Breast epithelium (tissue), 4 donors: ENCODE measurements around the gene CAMK2B. TPM values are rescaled to one million over a fixed set of nuclear protein-coding genes. Genes with fewer than 3 reads are reported as not detected.

Experiments
- DNase-seq, 2 donors: peaks; one replicate each; pipeline ENCODE4 v3.0.0-alpha.2; 2019; ENCODE audit warnings: low spot score in 2 of 2
- H3K27ac ChIP-seq, 2 donors: fragments of 200-600 bp; sonication (generic) in 1 of 2; one replicate each; pipeline ENCODE4 v1.5.1; 2016 to 2019; ENCODE audit warnings: mild to moderate bottlenecking in 1 of 2
- H3K27me3 ChIP-seq, 2 donors: fragments of 200-600 bp; sonication (generic) in 1 of 2; one replicate each; pipeline versions ENCODE4 v1.5.1 to v1.6.0; 2017 to 2019; ENCODE audit warnings: control low read depth in 1 of 2, mild to moderate bottlenecking in 1 of 2
- H3K36me3 ChIP-seq: fragments of 200-600 bp; one replicate; pipeline ENCODE4 v1.5.1; 2019
- H3K4me1 ChIP-seq, 2 donors: fragments of 200-600 bp; sonication (generic); one replicate each; pipeline ENCODE4 v1.5.1; 2016 to 2019; ENCODE audit warnings: control low read depth in 1 of 2
- H3K4me3 ChIP-seq, 3 donors: fragments of 200-600 bp; sonication (generic); 1 replicate in 2 of 3; 2 replicates in 1 of 3; pipeline ENCODE4 v1.5.1; 2016 to 2019; ENCODE audit warnings: mild to moderate bottlenecking in 3 of 3, moderate library complexity in 2 of 3
- H3K9me3 ChIP-seq, 2 donors: fragments of 200-600 bp; sonication (generic) in 1 of 2; one replicate each; pipeline ENCODE4 v1.5.1; 2016 to 2019; ENCODE audit warnings: control low read depth in 1 of 2
- POLR2A ChIP-seq: fragments of 450-650 bp; IDR thresholded peaks from one replicate; pipeline ENCODE4 v1.6.1; 2016; ENCODE audit warnings: antibody characterized with exemption, mild to moderate bottlenecking, moderate library complexity
- POLR2AphosphoS5 ChIP-seq, 3 donors: sonication (generic); formaldehyde crosslinking; IDR thresholded peaks; one replicate each; pipeline ENCODE4 v1.6.1; 2017; ENCODE audit warnings: antibody characterized with exemption in 3 of 3
- intact Hi-C: fragments of 100-400 bp; cut with DNase I; formaldehyde crosslinking; loops from one replicate; pipeline ENCODE4 v1.15.1; 2023; ENCODE audit warnings: low total_unique reads
- total RNA-seq, 3 donors: library from RNA; depleted of rRNA; stranded (reverse); fragments of >200 nt; gene quantifications; one replicate each; pipeline ENCODE4 v1.1.0, GENCODE V29; 2016
- TF ChIP-seq, protein P1 (sequence below), 3 donors: fragments of 450-650 bp; IDR thresholded peaks; one replicate each; pipeline ENCODE4 v1.5.1; 2016 to 2017; ENCODE audit warnings: antibody characterized with exemption in 3 of 3, mild to moderate bottlenecking in 3 of 3, moderate library complexity in 3 of 3

CAMK2B gene
- total RNA-seq, 3 donors from 2014 or later = 2.0 to 9.2 TPM; not detected in 1

DNA sequence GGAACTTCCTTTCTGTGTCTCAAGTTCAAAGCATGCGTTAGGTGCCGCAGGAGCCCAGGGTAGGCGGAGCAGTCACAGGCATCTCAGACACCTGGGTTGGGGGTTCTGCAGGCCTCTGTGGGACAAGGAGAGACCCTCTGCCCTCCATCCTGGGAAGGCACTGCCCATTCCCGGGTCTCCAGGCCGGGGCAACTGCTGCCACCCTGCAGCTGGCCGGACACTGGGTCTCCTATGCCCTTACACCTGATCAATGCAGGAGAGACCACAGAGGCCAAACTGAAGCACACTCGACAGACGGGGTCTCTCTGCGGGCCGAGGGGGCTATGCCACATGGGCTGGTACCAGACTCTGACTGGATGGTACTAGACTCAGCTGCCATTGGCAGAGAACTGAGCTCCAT lies 87.7 kb downstream of the CAMK2B start:
- DNase-seq = no peak
- Histone ChIP-seq H3K27me3 (no peaks in the 10 kb centered on the region), H3K27ac (no peak overlapping the region), H3K4me1 (no peaks in the 10 kb centered on the region), H3K4me3 (no peak overlapping the region), H3K9me3 (no peaks in the 10 kb centered on the region), H3K36me3 (no peaks in the 10 kb centered on the region)
- TF ChIP-seq POLR2AphosphoS5 (IDR thresholded peaks at IDR 0.05) = no peak
- TF ChIP-seq POLR2A = no peak
- TF ChIP-seq, protein P1, sequence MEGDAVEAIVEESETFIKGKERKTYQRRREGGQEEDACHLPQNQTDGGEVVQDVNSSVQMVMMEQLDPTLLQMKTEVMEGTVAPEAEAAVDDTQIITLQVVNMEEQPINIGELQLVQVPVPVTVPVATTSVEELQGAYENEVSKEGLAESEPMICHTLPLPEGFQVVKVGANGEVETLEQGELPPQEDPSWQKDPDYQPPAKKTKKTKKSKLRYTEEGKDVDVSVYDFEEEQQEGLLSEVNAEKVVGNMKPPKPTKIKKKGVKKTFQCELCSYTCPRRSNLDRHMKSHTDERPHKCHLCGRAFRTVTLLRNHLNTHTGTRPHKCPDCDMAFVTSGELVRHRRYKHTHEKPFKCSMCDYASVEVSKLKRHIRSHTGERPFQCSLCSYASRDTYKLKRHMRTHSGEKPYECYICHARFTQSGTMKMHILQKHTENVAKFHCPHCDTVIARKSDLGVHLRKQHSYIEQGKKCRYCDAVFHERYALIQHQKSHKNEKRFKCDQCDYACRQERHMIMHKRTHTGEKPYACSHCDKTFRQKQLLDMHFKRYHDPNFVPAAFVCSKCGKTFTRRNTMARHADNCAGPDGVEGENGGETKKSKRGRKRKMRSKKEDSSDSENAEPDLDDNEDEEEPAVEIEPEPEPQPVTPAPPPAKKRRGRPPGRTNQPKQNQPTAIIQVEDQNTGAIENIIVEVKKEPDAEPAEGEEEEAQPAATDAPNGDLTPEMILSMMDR (IDR thresholded peaks at IDR 0.05) = no peak
- intact Hi-C loops = no loop called here

DNA sequence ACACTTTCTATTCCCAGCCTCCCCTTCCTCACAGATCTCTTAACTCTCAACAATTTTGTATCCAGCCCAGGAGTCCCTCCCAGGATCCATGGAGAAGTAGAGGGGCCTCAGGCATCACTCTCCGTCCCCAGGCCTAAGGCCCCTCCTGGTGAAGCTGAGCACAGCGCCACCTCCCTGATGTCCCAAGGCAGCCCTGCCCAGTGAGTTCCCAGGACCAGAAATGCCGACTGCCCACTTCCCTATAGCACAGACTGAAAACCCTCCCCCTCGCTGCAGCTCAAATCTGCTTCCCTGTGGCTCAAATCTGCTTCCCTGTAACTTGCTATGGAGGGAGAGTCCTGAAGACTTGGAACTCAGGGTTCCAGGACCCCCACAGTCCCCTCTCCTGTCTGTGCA lies 89.1 kb downstream of the CAMK2B start:
- no peaks in the 10 kb centered on the region for H3K4me1 ChIP-seq
- no peak for DNase-seq
- no peaks in the 10 kb centered on the region for H3K27me3 ChIP-seq
- no peaks in the 10 kb centered on the region for H3K36me3 ChIP-seq
- H3K9me3 ChIP-seq = no peaks in the 10 kb centered on the region
- H3K27ac ChIP-seq = no peak overlapping the region
- no peak overlapping the region for H3K4me3 ChIP-seq
- intact Hi-C loops = no loop called here
- TF ChIP-seq POLR2A (no peak), POLR2AphosphoS5 (IDR thresholded peaks at IDR 0.05) (no peak)
- TF ChIP-seq, protein P1 (IDR thresholded peaks at IDR 0.05) = no peak

DNA sequence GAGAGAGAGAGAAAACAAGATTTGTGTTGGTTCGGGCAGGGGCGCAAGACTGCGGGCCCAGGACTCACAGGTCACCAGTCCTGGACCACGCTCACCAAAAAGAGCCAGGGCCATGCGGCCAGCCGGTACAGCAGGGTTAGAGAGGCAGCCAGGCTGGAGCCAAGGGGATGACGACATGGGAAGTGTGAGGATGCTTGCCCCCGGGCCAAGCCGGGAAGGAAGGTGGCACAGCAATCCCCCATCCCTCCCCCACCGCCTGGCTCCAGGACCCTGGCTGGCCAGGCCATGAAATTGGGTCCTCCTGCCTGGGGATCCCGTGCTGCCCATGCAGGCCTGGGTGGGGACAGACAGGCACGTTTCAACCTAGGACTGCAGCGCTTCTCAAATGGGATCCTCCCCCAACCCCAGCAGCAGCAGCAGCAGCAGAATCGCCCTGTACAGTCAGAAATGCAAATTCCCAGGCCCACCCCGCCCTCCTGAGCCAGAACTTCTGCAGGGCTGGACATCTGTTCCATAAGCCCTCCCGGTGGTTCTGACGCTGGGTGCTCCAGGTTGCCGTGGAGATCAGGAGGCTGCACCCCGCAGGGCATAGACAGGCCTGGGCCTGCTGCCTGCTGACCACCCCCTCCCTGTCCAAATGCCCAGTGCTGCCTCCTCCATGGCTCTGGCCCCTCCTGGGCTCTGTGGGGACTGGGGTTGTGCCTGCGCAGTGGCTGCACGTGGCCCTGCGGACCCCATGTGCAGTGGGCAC lies 89.6 kb downstream of the CAMK2B start:
- Histone ChIP-seq H3K36me3 (no peaks in the 10 kb centered on the region), H3K4me1 (no peaks in the 10 kb centered on the region), H3K27me3 (no peaks in the 10 kb centered on the region), H3K9me3 (no peaks in the 10 kb centered on the region), H3K4me3 (no peak overlapping the region), H3K27ac (no peak overlapping the region)
- intact Hi-C loops = no loop called here
- DNase-seq = no peak
- TF ChIP-seq POLR2AphosphoS5 (IDR thresholded peaks at IDR 0.05) (no peak), POLR2A (no peak)
- TF ChIP-seq, protein P1 (IDR thresholded peaks at IDR 0.05) = no peak

DNA sequence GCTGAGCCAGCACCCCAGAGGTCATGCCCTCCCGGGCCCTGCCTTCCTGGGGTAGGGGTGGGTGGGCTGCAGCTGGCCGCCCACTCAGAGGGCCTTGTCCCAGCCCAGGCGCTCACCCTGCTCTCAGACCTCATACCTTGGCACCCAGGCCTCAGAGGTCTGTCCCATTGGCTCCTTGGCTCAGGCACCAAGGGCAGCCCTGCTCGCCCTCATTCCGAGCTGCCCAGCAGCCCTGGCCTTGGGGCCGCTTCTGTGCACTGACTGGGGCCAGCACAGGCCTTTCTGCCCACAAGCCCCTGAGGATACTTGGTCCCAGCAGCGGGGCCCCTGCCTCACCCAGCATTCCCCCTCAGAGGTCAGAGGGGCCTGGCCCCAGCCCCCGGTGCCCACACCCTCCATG lies 90.3 kb downstream of the CAMK2B start:
- no peak for DNase-seq
- Histone ChIP-seq H3K36me3 (no peaks in the 10 kb centered on the region), H3K27me3 (no peaks in the 10 kb centered on the region), H3K4me1 (no peaks in the 10 kb centered on the region), H3K27ac (no peak overlapping the region), H3K9me3 (no peaks in the 10 kb centered on the region), H3K4me3 (no peak overlapping the region)
- intact Hi-C loops = no loop called here
- TF ChIP-seq, protein P1 (IDR thresholded peaks at IDR 0.05) = no peak
- TF ChIP-seq POLR2AphosphoS5 (IDR thresholded peaks at IDR 0.05) = no peak
- no peak for TF ChIP-seq POLR2A

DNA sequence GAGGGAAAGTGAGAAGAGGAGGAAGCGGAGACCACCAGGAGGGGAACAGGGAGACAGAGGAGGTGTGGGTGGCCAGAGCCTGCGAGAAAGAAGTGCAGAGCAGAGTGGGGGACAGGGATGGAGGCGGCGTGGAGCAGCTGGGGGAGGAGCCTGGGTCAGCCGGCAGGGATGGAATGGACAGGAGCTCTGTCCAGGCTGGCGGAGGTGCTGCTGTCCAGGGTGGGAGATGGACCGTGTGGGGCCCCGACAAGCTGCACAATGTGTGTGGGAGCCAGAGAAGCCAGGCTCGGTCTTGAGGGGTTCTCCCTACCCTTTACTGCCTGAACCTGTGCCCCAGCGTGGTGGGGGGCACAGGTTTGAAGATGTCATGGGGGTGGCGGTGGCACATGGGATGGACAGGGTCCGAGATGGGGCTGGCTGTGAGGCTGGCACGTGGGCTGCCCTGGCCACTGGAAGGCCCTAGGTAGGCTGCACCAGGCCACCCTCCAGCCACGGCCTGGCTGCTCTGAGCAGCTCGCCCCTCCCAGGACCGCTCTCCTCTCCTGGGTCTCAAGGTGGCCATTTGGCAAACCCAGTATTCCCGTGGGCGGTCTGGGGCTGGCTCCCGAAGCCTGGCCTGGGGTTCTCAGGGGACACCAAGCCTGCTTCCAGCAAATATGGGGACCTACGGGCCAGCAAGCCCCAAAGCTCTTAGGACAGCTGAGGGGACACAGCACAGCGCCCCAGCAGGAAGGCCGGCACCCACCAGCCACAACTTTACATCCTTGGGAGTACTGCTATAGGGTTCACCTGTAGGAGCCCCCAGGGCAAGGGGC lies 92.3 kb downstream of the CAMK2B start:
- Histone ChIP-seq H3K27me3 (no peaks in the 10 kb centered on the region), H3K27ac (no peak overlapping the region), H3K4me3 (no peak overlapping the region), H3K4me1 (no peaks in the 10 kb centered on the region), H3K9me3 (no peaks in the 10 kb centered on the region), H3K36me3 (no peaks in the 10 kb centered on the region)
- DNase-seq = no peak
- intact Hi-C loops = no loop called here
- TF ChIP-seq POLR2AphosphoS5 (IDR thresholded peaks at IDR 0.05) (no peak), POLR2A (no peak)
- TF ChIP-seq, protein P1 (IDR thresholded peaks at IDR 0.05) = no peak
